Osteoblast (primary cell): ENCODE data around the gene DCLRE1B. TPM values are rescaled to one million over a fixed set of nuclear protein-coding genes. Genes with fewer than 3 reads are reported as not detected.

ENCODE experiments used
- DNase-seq: peaks from one replicate; pipeline ENCODE4 v3.0.0; 2011; ENCODE audit warnings: low spot score, mixed read lengths; ENCODE audit not compliant: insufficient read length; ENCODE audit errors: missing footprints
- H2AFZ ChIP-seq: 2 replicates; pipeline ENCODE4 v1.6.0; 2011; ENCODE audit warnings: mild to moderate bottlenecking, low read length
- H3K27ac ChIP-seq: 2 replicates; pipeline ENCODE4 v1.5.1; 2011; ENCODE audit warnings: mild to moderate bottlenecking, low read depth, low read length, moderate library complexity
- H3K27me3 ChIP-seq: 2 replicates; pipeline ENCODE4 v1.6.0; 2012; ENCODE audit warnings: mild to moderate bottlenecking, control low read depth, inconsistent platforms, low read length, moderate library complexity; ENCODE audit not compliant: insufficient read depth
- H3K36me3 ChIP-seq: 2 replicates; pipeline ENCODE4 v1.5.1; 2011; ENCODE audit warnings: mild to moderate bottlenecking, low read length, control low read depth, moderate library complexity; ENCODE audit not compliant: insufficient read depth
- H3K4me1 ChIP-seq: 2 replicates; pipeline ENCODE4 v1.5.1; 2011; ENCODE audit warnings: mild to moderate bottlenecking, low read length, control low read depth, moderate library complexity; ENCODE audit not compliant: insufficient read depth
- H3K4me2 ChIP-seq: 2 replicates; pipeline ENCODE4 v1.6.0; 2011; ENCODE audit warnings: mild to moderate bottlenecking, low read length; ENCODE audit not compliant: insufficient read depth
- H3K4me3 ChIP-seq: fragments of 200-600 bp; sonication (generic); 3 replicates; pipeline ENCODE4 v1.5.1; 2012; ENCODE audit warnings: mild to moderate bottlenecking, low read length, inconsistent platforms; ENCODE audit not compliant: insufficient read depth
- H3K79me2 ChIP-seq: 2 replicates; pipeline ENCODE4 v1.6.0; 2012; ENCODE audit warnings: mild to moderate bottlenecking, low read length, control low read depth, inconsistent platforms; ENCODE audit not compliant: insufficient read depth
- H3K9me3 ChIP-seq: 2 replicates; pipeline ENCODE4 v1.5.1; 2011; ENCODE audit warnings: low read depth, low read length, control low read depth
- H4K20me1 ChIP-seq: 2 replicates; pipeline ENCODE4 v1.6.0; 2012; ENCODE audit warnings: mild to moderate bottlenecking, low read length, control low read depth; ENCODE audit not compliant: insufficient read depth
- CTCF ChIP-seq: IDR thresholded peaks from 2 replicates; pipeline ENCODE4 v1.5.1; 2011; ENCODE audit warnings: mild to moderate bottlenecking, low read depth, low read length, moderate library complexity; ENCODE audit errors: extremely low read depth
- total RNA-seq: library from RNA; depleted of rRNA; stranded (reverse); fragments of >200 nt; gene quantifications from 2 replicates; pipeline ENCODE4 v1.2.3, GENCODE V29; 2012

Gene DCLRE1B
- total RNA-seq, 1 donor: 3.6 TPM

- no peaks in the 10 kb centered on the region for H3K36me3 ChIP-seq
- H3K27me3 ChIP-seq: no peaks in the 10 kb centered on the region
- no peak overlapping the region for H3K4me3 ChIP-seq
- H3K27ac ChIP-seq: no peak overlapping the region
- no peaks in the 10 kb centered on the region for H3K9me3 ChIP-seq
- peak; percentile 39 for TF ChIP-seq CTCF
- H3K4me1 ChIP-seq: peaks cover 4% of the 10 kb centered on the region
- no peak overlapping the region for H2AFZ ChIP-seq
- peaks cover 75% of the 10 kb centered on the region for H3K79me2 ChIP-seq
- DNase-seq: no peak
- no peak overlapping the region for H3K4me2 ChIP-seq
- H4K20me1 ChIP-seq: no peaks in the 10 kb centered on the region
Measured at GRCh38 chr1:113949007-113949406, 43.9 kb downstream of the DCLRE1B start.

GRCh38 chr1:113950908-113951307, 45.8 kb downstream of the DCLRE1B start:
- DNase-seq: no peak
- no peaks in the 10 kb centered on the region for H3K27me3 ChIP-seq
- no peak for TF ChIP-seq CTCF
- H3K79me2 ChIP-seq: peaks cover 59% of the 10 kb centered on the region
- H3K36me3 ChIP-seq: peaks cover 3% of the 10 kb centered on the region
- H3K27ac ChIP-seq: no peak overlapping the region
- peaks cover 4% of the 10 kb centered on the region for H3K4me1 ChIP-seq
- no peak overlapping the region for H3K4me3 ChIP-seq
- no peaks in the 10 kb centered on the region for H4K20me1 ChIP-seq
- no peak overlapping the region for H3K4me2 ChIP-seq
- H3K9me3 ChIP-seq: no peaks in the 10 kb centered on the region
- H2AFZ ChIP-seq: no peak overlapping the region

GRCh38 chr1:113951719-113952118, 46.6 kb downstream of the DCLRE1B start:
- Histone ChIP-seq H2AFZ (no peak overlapping the region), H3K27ac (no peak overlapping the region), H3K9me3 (no peaks in the 10 kb centered on the region), H3K27me3 (no peaks in the 10 kb centered on the region), H3K4me3 (no peak overlapping the region), H3K4me2 (no peak overlapping the region), H3K79me2 (peaks cover 52% of the 10 kb centered on the region), H3K36me3 (peaks cover 9% of the 10 kb centered on the region), H3K4me1 (peaks cover 3% of the 10 kb centered on the region), H4K20me1 (no peaks in the 10 kb centered on the region)
- no peak for TF ChIP-seq CTCF
- DNase-seq: no peak

GRCh38 chr1:113957984-113958383, 52.9 kb downstream of the DCLRE1B start:
- Histone ChIP-seq H3K27me3 (no peaks in the 10 kb centered on the region), H4K20me1 (no peaks in the 10 kb centered on the region), H2AFZ (no peak overlapping the region), H3K79me2 (peaks cover 2% of the 10 kb centered on the region), H3K36me3 (peaks cover 33% of the 10 kb centered on the region), H3K4me3 (no peak overlapping the region), H3K4me1 (no peaks in the 10 kb centered on the region), H3K4me2 (no peak overlapping the region), H3K27ac (no peak overlapping the region), H3K9me3 (no peaks in the 10 kb centered on the region)
- TF ChIP-seq CTCF: no peak
- DNase-seq: no peak
